DMS79 (cell line): ENCODE results near the gene OXNAD1.

Experiments used
- DNase-seq: peaks from one replicate; lab custom pipeline; 2025; lab: John Stamatoyannopoulos, UW

OXNAD1 gene, protein sequence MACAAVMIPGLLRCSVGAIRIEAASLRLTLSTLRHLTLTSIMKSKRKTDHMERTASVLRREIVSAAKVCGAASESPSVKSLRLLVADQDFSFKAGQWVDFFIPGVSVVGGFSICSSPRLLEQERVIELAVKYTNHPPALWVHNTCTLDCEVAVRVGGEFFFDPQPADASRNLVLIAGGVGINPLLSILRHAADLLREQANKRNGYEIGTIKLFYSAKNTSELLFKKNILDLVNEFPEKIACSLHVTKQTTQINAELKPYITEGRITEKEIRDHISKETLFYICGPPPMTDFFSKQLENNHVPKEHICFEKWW

GRCh38 chr3:16264708-16265454, at the start of gene OXNAD1, which contains the start of gene DPH3:
OXNAD1 (plus strand) TSS chr3:16265212; CDS start chr3:16270953, 5,741 bp downstream.
DPH3 (minus strand) TSS chr3:16264943; CDS start chr3:16264876, 67 bp downstream.
- peak; percentile 87 for DNase-seq

DNA sequence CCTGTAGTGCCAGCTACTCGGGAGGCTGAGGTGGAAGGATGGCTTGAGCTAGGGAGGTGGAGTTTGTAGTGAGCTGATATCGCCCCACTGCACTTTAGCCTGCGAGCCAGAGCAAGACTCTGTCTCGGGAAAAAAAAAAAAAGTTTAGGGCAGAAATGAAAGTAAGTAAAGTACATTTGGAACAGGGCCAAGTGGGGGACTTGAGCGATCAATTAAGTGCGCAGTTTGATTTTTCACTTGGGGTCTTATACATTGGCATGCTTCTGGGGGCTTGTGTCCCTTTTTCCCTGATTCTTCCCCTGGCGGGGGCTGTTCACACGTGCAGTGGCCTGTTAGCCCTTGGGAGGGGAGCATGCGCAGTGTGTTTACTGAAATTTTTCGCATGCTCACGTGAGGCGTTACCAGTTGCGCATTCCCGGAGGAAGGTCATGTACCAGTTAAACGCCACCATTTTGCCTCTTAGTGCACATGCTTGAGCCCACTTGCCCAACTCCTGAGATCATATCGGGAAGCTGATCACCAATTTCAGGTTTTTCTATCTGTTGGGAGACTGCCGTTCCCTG, 48.6 kb upstream of the OXNAD1 start:
- no peak for DNase-seq

DNA sequence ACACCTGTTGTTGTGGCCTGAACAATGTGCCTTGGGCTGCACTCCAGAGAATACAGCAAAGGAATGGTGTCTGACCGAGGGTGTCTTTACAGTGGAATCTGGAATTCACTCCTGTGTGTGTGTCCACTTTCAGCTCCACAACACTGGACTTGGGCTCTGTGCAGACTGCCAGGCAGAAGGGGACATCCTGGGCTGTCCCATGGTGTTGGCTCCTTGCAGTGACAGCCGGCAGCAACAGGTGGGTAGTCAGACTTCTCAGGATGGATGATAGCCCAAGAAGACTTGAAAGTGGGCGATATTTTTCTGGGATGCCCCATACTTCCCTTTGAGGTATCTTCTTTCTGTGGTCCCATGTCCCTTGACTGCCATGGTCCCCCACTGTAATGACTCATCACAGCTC, 45.2 kb upstream of the OXNAD1 start:
- no peak for DNase-seq

GRCh38 chr3:16221990-16222389, 43.0 kb upstream of the OXNAD1 start:
- no peak for DNase-seq

DNA sequence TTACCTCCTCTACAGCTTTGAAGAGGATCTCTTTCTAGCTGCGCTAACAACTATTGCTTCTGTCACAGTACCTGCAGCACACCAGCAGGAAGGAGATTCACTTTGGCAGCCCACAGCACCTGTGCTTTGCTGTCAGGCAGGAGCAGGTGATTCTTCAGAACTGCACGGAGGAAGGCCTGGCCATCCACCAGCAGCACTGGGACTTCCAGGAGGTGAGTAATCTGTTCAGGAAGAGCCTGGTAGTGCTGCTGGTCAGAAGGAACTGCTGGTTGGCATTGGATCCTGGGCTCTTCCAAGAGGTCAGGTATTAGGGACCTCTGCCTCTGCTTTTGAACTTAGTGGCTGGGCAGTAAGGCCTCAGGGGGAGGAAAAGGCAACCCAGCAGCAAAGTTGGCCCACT, 42.5 kb upstream of the OXNAD1 start:
- no peak for DNase-seq

GRCh38 chr3:16224325-16224724, 40.7 kb upstream of the OXNAD1 start:
- no peak for DNase-seq

DNA sequence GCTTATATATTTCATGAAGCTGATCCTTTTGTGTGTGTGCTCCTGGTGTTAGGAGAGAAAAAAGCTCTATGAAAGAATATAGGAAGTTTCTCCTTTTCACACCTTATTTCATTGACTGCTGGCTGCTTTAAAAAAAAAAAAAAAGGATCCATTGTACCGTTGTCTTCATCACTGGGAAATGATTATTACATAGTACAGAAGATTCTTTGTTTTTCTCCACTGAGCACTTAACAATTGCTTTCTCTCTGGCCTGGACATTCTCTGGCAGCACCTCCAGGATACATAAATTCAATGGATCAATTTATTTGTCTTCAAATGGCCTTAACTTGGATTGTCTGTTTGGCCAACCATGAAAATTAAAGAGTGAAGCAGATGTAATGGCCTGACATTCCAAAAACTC, 37.4 kb upstream of the OXNAD1 start:
- DNase-seq: no peak

DNA sequence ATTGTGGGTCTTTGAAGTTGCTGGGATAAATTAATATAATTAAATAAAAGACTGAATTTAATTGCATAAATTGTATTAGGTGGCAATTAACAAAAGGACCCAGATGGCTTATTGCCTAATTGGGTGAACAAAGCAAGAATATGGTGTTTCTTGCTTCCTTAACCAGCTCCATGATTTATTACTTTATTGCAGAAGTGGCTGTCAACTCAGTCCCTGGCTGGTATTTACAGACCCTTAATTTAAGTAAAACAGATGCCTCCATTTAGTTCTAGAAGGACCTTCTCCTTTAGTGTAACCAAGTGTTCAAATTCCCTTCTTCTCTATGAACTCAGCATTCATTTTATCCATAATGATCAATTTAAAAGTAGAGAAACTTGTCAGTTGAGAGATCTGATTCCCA, 35.3 kb upstream of the OXNAD1 start:
- no peak for DNase-seq

- DNase-seq: no peak
Observed at GRCh38 chr3:16231983-16232382, 33.0 kb upstream of the OXNAD1 start.

DNA sequence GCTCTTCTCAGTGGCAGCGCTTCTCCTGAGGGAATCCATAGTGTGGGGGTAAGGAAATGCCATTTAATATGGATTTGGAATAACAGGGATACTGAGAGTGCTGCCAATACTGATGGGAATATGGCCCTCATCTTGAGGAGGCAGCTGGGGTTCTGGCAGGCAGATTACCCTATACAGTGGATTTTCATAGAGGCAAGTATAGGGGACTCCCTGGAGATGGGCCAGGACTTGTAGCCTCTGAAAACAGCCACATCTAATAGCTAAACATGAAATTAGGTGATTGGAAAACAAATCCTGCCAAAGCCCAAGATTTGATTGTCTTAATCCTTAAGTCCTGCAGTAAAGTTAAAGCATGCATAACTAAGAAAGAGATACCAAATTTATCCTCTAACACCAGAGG, 31.2 kb upstream of the OXNAD1 start:
- no peak for DNase-seq

GRCh38 chr3:16234281-16234680, 30.7 kb upstream of the OXNAD1 start:
- DNase-seq: no peak

DNA sequence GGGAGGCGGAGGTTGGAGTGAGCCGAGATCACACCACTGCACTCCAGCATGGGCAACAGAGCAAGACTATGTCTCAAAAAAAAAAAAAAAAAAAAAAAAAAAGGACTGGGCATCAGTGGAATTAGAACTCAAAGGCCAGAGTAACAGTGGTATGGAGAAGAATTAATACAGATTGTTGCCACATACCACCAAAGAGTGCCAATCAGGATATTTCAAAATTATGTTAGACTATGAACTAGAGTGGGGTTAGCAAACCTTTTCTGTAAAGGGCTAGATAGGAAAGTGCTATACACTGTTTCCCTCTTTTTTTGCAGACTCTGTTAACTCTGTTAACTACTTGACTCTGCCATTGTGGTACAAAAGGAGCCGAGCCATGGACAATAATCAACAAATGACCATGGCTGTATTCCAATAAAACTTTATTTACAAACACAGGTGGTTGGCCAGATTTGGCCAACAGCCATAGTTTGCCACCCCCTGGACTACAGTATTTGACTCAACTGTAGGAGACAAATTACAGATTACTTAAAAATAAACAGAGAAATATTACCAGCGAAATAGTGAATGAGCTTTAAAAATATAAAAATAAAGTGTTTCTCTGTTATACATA, 28.9 kb upstream of the OXNAD1 start:
- no peak for DNase-seq

- no peak for DNase-seq
Observed at GRCh38 chr3:16236856-16237393, 28.1 kb upstream of the OXNAD1 start.

GRCh38 chr3:16239086-16239770, 25.8 kb upstream of the OXNAD1 start:
- DNase-seq: no peak

- no peak for DNase-seq
Observed at GRCh38 chr3:16239780-16240179, 25.2 kb upstream of the OXNAD1 start.

- no peak for DNase-seq
Observed at GRCh38 chr3:16240229-16241023, 24.6 kb upstream of the OXNAD1 start.

- DNase-seq: no peak
Observed at GRCh38 chr3:16241225-16241624, 23.8 kb upstream of the OXNAD1 start.

DNA sequence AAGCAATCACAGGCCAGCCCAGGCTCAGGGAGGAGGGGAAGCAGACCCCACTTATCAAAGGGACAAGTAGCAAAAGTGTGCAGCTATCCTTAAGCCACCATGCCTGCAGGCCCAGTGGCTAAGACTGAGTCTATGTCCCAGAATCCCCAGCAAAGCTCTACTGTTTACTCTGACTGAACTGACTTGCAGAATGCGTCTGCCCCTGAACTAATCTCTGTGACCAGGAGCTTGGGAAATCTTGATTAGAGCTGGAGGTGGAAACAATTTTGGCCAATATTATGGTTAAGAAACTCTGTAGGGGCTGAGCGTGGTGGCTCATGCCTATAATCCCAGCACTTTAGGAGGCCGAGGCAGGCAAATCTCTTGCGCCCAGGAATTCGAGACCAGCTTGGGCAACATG, 22.8 kb upstream of the OXNAD1 start:
- no peak for DNase-seq

DNA sequence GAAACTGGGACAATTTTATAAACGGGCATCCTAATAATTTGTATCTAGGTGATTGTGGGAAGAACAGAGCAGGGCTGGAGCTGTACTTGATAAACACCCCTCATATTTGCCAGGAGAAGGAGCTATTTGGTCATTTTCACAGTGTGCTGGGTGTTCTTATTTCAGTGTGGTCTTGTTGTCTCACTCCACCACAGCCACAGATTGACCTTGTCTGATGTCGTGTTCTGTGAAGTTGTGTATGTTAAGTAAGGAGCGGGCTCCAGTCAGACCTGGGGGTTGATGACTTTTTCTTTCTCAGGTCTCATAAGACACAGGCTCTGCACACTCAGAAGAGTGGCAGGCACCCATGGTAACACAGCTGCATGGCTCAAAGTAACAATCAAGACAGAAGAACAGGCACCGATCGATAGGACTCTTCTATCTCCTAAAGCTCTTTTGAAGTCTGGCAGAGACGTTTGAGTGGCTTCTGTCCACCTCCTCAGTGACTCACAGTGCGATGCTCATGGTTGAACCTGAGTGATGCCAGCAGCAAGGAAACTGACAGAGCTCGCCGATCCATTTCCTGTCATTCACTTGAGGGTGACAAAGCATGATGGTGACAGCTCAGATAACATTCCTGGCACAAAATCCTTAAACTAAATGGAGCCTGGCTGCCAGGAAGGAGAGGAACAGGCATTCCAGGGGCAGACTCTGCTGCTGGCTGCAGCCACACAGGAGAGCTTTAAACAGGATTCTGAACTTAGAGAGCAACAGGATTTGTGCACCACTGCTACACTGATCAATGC, 21.1 kb upstream of the OXNAD1 start:
- DNase-seq: no peak

DNA sequence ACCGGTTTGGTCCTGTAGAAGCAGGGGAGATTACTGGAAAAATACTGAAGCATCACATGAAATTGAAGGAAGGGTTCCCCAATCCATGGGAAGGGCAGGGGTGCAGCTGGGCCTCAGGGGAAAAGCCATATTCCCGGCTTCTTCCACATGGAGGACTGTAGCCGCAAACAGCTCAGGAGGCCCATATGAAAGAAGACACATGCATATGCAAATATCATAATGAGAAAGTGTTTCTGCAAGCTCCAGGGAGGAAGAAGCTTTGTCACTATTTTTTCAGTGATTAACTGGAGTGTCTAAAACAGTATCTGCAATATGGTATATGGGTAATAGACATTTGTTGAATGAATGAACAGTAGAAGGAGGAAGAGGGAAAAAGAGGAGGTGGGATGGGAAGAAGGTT, 19.4 kb upstream of the OXNAD1 start:
- no peak for DNase-seq
